Hepatocyte (in vitro differentiated cells): ENCODE measurements around the gene EPHA1.

Experiments used
- EZH2phosphoT487 ChIP-seq: fragments of 200-600 bp; sonication (generic); IDR thresholded peaks from one replicate; pipeline ENCODE4 v1.6.1; 2018; ENCODE audit warnings: antibody characterized with exemption, mild to moderate bottlenecking, low read depth, moderate library complexity; ENCODE audit not compliant: unreplicated experiment, severe bottlenecking
- TF ChIP-seq, protein P1 (sequence below): fragments of 200-600 bp; sonication (generic); IDR thresholded peaks from 2 replicates; pipeline ENCODE4 v1.5.1; 2016; ENCODE audit warnings: antibody characterized with exemption, mild to moderate bottlenecking; ENCODE audit not compliant: poor library complexity

DNA sequence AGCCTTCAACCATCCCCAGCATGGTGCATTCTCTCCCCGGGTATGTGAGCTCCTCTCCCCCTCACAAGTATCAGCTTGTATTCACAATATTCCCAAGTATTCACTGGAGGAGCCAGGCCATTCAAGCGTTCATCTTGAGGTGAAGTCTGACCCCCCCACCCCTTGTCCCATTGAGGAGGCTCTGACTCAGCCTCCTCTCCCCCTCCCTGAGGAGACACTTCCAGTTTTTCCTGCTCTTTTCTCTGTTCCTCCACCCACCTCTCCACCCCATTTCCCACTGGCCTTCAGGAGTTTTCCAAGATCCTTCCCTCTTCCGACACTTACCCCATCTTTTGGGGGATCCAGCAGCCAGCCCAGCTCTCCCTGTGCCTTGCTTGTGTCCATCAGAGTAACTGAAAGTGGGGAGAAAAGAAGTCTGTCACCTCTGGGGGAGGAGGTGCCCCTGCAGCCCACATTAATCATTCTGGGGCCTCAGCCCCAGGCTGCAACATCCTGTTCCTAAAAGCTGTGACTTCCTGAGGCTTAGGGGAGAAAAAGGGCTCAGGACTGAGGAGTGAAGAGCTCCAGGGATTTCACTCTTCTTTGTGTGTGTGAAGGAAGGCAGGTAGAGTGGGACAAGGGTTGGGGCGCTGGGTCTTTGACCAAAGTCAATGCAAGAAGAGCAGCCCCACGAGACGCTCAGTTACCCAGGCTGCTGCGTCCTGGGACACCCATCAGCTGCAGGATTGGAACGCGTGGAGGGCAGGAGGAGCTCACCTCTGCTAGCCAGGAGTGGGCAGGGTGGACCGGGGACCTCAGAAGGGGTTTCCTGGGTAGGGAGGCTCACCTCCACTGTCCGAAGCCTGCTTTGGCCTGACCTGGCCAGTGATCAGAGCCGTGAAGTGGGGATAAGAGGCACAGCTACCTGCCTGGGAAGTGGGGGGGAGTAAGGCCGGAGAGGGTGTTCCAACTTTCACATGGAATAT lies 1.1 kb downstream of the EPHA1 start:
- TF ChIP-seq, protein P1, sequence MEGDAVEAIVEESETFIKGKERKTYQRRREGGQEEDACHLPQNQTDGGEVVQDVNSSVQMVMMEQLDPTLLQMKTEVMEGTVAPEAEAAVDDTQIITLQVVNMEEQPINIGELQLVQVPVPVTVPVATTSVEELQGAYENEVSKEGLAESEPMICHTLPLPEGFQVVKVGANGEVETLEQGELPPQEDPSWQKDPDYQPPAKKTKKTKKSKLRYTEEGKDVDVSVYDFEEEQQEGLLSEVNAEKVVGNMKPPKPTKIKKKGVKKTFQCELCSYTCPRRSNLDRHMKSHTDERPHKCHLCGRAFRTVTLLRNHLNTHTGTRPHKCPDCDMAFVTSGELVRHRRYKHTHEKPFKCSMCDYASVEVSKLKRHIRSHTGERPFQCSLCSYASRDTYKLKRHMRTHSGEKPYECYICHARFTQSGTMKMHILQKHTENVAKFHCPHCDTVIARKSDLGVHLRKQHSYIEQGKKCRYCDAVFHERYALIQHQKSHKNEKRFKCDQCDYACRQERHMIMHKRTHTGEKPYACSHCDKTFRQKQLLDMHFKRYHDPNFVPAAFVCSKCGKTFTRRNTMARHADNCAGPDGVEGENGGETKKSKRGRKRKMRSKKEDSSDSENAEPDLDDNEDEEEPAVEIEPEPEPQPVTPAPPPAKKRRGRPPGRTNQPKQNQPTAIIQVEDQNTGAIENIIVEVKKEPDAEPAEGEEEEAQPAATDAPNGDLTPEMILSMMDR = no peak
- TF ChIP-seq EZH2phosphoT487 = no peak
